Activated gamma-delta T cell treated with anti-CD3 and anti-CD28 coated beads, Interleukin-2, amount 50 U/mL, for 16 hours (primary cell): ENCODE data around the gene G6PC3.
"Not testable (repeated sequence)": the region's sequence is repeated elsewhere in the genome, so short reads cannot be mapped to it uniquely, and the experiment has no call there.

ENCODE experiments used
- DNase-seq: peaks from one replicate; pipeline ENCODE4 v3.0.0-alpha.2; 2020; ENCODE audit warnings: low read depth

Gene G6PC3

DNA sequence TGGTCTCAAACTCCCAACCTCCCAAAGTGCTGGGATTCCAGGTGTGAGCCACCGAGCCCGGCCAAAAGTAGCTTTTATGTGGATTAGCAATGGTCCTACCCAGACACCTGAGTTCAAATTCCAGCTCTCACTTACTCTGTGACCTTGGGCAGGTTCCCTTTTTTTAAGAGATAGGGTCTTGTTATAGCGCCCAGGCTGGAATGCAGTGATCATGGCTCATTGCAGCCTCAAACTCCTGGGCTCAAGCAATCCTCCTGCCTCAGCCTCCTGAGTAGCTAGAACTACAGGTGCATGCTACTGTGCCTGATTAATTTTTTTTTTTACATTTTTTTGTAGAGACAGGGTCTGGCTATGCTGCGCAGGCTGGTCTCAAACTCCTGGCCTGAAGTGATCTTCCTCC, 36.3 kb downstream of the G6PC3 start:
- DNase-seq, result no peak

DNA sequence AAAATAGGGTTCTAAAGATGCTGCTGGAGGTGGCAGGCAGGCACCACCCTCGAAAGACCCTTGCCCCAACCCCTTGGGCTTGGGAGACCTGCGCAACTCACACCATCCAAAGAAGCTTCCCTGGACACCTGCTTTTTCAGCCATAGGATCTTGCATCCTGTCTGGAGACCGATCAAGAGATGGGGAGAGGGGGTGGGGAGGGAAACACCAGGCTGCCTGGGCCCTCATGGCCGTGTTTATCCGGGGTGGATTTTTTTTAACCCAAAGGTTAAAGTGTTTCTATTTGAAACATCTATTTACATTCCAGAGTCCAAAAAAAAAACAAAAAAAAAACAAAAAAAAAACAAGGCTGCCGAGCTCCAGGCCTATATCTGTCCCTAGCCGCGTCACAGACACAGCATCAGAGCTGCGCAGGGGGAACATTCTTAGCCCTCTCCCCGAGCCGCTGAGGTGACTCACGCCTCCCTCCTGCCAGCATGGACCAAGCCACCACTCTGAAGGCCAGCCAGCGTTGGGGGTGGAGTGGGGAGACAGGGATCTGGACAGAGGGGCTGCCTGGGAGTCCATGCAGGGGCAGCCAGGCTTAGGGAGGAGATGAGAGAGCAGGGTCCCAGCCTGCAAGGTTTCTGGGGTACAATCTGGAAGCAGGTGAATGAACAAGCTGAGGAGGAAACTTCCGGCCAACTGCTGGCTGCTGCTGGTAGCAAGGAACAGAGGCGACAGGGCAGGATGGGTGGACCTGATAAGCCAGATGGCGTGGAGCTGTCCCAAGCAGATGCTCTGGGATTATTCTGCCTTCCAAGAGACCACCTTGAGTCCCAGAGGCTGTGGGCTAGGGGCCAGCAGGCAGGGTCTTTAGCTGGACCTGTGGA, 38.1 kb downstream of the G6PC3 start:
- DNase-seq, result no peak

DNA sequence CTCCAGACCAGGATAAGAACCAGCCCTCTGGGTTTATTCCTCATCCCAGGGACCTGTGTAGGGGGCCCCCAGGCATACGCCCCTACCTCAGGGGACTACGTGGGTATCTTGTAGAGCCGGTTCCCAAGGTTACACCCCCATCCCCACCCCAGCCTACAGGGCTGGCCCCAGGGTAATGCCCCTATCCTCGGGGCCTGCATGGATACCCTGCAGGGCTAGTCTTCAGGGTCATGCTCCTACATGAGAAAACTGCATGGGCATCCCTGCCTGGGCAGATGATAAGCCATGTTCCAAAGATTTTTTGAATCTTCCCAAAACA, 38.7 kb downstream of the G6PC3 start:
- DNase-seq, result no peak

DNA sequence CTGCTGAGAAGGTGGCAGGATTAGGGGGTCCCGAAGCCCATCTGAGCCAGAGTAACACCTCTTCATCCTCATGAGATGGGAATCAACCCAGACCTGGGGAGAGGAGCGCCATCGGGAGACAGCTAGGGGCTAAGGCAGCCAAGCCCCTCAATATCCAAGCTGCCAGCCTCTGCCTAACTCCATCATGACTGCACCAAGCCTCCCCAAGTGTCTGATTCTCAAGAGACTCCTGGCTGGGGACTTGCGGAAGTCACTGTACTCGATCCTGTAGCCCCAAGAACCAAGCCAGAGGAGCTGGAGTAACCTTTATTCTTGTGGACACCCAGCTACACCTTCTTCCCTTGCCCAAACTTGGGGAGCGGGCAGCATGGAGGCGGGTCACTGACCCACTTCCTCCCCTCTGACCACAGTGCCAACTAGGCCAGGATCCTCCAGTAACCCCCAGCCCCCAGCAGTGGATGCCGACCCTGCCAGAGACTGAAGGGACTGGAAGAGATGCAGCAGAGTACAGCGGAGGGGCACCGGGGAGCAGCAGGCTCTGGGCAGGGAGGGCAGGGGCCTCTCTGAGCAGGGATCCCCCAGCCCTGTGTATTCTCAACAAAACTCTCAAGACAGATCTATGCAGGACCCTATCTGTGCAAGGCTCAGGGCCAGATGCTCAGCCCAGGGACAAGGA, 39.6 kb downstream of the G6PC3 start:
- DNase-seq, result no peak

DNA sequence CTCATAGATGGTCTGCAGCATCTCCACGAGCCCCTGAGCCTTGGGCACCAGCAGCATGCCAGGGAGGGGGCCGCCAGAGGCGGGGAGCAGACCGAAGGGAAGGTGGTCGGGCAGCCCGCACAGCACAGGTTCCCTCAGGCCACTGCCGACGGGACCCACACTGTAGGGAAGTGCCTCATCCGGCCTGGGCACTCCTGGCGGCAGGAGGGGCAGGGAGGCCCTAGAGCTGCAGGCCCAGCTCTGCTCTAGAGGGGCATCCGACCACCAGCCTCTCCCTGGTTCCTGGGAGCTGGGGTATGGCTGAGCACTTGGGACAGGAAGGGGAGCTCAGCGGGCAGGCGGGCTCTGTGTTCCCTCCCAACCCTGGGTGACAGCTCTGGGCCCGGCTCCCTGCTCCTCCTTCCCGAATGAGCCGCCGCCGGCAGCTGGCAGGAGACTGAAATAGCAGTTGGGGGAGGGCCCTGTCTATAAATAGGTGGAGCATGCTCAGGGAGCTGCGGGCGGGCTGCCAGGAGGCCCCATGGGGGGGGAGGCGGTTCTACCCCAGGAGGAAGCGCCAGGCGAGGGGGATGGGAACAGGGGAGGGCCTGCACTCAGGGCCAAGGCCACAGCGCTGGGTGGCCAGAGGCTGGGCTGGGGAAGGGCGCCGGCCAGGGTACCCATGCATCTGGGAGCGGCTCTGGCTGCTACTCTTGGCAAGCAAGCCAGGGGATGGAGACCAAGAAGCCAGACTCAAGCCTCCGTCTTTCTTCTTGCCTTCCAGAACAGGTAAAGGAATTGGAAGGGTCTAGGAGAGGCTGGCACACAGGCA, 40.5 kb downstream of the G6PC3 start:
- peak; percentile 15 for DNase-seq

DNA sequence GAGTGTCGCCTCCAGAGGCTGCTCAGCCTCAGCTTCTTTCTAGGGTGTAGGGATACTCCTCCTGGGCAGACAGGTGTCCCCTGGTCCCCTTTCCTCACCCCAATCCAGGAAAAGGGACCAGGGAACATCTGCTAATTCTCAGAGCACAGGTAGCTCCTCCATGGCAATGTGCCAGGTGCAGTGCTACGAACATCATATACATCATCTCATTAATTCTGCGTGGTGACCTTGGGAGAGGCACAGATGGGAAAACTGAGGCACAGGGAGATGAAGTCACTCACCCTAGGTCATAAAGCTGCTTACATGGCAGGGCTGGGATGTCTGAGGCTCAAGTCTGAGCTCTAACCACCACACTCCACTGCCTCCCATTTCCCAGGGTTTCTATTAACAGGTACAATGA, 41.2 kb downstream of the G6PC3 start:
- no peak for DNase-seq

DNA sequence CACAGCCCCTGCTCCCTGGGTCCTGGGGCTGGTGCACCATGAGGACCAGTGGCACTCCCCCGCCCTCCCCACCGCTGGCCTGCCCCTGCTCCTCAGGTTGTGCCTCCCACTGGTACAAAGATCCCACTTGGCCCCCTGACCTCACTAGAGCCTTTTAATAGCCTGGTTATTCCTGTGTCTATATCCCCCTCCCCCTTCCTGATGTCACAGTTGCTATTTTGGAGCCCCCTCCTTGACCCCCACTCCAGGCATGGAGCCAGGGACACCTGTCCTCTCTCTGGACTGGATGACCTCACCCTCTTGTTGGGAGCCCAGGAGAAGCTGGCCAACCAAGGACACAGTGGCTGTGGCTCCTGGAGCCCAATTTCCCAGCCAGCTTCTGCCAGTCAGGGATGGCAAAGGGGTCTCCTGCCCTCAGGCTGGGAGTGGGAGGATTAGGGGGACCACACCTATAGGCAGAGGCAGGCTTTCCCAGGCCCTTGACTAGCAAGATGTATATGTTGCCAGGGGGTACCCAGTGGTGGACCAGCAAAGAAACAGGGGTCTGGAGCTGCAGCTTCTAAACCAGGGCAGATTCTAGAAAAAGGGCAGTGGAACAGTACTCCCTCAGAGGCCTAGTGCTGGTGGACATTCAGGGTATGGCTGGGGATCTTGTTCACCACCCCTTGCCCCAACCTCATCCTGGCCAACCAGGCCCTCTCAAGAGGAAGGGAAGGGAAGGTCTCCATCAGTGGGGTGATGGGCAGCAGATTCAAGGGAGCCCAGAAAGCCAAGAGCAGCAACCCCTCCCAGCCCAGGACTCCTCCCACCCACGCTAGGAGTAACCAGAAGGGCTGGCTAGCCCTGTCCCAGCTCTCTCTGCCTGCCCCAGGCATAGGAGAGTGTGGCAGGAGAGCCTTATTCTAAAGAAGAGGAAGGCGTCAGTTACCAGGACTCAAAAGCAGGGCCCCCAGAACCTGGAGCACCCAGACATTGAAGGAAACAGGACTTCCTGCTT, 42.0 kb downstream of the G6PC3 start:
- DNase-seq, result no peak

DNA sequence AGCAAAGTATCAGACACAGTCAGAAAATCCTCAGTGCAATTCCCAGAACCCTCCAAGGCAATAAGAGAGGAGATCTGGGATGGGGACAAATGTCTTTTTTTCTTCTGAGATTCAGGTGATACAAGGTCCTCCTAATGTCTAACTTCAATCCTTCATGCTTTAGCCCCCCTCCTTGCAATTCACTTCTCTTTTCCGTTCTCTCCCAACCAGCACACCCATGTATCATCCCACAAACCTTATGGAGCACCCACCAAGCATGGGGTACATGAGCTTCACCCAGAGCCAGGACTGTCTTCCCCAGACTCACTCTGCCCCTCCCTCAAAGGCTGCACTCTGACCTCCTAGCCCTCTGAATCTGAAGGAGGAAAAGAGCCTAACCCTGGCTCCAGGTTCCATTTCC, 42.8 kb downstream of the G6PC3 start:
- no peak for DNase-seq

DNA sequence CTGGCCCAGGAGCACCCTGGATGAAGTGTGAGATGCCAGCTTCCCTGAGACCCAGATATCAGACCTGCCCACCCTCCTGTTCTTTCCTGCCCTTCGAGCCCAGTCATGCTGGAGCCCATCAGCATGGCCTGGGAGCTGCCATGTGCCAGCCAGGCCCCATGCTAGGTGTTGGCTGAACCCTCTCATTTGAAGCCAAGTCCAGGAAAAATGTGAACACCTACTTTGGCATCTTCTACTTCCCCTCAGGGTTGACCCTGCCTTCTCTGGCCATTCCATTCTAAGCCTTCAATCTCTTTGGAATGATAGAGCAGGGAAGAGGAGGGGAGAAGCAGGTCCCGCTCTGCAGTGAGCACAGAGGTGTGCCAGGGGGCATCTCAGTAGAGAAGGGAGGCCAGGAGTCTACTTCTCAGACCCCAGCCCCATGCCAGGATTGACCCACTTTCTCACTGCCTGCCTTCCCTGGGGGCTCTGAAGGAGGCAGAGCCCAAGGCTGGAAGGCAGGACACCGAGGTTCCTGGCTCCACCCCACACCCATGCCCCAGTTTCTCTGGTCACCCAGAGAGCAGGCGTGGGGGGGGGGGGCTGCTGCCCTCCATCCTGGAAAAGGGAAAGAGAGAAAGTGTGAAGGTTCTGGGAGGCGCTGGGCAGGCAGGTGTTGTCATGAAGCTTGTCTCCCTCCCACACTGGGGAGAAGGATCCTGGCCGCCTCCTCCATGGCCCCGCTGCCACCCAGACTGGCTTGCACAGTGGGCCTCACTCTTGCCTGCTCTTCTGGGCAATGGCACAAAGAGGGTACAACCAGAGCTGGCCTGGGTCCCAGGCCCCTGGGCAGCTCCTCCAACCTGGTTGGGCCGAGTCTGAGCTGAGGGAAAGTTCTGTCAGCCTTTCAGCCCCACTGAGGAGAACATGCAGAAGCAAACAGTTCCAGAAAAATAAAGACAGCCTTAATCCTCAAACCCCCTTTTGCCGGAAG, 43.6 kb downstream of the G6PC3 start:
- no peak for DNase-seq

DNA sequence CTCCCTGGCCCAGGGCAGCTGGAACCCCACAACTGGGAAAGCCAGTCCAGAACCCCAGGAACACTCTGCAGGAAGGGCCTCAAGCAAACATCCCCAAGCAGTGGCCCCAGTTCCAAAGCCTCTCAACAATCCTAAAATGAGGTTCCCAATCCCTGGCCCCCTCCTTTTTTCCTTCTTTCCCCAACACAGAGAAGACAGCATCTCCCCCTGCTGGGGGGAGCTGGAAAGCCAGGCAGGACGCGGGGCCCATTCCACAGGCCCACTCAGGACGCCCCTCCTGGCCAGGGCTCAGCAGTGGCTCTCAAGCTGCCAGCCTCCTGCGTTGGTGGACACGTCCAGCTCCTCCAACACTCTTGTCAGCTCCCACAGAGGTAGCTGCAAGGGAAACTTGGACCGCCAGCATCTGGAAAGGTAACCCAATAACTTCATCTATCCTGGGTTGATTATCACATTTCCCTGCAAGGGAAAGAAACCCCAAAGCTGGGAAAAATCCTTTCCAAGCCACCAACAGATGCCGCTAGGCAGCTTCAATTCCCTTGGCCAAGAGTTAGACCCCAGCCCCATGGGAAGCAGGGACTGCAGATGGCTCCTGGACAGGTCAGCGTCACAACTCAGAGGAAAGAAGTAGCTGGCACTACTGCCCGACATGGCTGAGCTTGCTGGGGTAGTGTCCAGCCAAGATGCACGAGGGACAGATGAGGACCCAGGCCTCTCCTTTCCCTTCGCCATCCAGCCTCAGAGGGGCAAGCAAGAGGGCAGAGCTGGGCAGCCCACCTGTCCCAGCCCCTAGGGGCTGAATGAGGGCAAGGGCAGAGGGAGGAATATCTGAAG, 45.3 kb downstream of the G6PC3 start:
- DNase-seq, result no peak

DNA sequence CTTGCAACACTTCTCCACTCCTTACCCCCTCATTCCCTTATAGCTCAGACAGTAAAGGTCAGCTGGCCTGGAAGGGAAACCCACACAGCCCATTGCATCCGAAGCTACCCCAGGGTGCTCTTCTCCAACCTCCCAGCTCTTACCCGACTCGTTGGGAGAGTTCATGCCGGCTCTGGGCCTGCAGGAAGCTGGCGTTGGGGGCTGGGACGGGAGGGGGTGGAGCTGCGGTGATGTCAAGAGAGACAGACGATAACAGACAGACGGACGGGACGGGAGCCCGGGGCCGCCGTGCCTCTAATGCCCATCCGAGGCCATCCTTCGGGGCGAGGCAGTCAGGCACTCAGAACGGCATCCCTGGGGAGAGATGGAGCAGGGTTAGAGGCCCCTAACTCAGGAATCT, 46.8 kb downstream of the G6PC3 start:
- DNase-seq, result no peak

DNA sequence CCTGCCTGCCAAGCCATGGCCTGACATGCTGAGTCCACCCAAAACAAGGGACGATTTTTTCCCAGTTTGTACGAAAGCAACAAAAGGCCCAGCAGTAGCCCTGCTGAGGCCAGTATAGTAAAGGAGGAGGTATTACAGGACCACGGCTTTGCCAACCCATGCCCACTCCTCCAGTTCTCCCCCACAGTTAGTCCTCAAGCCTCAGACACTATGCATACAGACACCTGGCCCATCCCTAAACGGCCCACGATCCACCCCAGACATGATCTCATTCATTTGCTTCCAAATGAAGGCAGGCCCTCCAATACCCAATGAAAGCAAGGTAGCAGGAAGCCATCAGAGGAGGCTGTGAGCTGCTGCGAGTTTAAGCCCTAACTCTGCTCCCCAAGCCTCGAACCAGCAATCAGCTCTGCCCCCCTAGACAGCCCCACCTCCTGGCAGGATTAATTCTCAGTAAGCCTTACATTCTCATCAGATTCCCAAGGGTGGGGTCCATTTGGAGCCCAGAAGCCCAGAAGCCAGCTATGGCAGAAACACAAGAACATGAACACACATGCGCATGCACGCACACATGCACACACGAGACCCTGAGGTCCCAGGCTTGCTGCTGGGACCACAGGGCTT, 48.0 kb downstream of the G6PC3 start:
- no peak for DNase-seq

DNA sequence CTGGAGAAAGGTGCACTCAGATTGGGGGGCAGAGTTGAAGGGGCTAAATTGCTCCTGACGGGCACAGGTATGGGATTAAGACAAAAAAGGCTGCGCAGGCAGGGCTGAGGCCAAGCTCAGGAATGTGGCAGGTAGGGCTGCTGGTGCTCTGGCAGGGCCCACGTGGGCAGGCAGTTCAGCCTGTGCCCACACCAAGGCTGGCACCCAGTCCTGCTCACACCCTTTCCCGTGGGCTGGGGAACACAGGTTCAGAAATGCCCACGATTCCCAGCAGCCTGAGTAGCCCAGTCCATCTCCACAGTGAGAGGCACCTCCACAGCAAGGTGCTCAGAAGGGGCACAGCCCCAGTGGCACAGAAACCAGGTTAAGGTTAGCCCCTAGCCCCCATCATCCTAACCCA, 48.5 kb downstream of the G6PC3 start:
- DNase-seq, result no peak

DNA sequence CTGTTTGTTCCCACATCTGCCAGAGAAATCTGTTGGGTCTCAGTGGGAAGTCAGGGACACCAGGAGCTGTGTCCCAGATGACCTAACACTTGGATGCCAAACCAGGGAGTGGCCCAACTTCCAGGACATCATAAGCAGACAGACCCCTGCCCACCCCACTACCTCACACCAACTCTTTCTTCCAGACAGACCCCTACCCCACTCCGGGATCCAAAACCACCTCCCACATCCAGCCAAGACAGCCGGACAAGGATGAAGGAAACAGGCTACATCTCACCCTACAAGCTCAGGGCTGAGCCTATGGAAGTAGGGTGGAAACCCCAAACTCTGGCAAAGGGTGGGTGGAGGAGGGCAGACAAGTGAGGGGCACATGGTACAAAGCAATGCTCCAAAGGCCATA, 49.3 kb downstream of the G6PC3 start:
- no peak for DNase-seq

DNA sequence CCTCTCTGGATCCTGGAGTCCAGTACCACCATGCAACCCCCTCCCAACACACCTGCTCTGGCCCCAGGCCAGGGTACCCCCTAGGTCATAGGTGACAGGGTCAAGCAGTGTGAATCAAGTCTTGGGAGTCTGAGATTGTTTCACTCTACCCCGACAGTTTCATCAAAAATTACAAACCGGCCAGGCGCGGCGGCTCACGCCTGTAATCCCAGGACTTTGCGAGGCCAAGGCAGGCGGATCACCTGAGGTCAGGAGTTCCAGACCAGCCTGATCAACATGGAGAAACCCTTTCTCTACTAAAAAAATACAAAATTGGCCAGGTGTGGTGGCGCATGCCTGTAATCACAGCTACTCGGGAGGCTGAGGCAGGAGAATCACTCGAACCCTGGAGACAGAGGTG, 49.7 kb downstream of the G6PC3 start:
- DNase-seq, result not testable (repeated sequence)

DNA sequence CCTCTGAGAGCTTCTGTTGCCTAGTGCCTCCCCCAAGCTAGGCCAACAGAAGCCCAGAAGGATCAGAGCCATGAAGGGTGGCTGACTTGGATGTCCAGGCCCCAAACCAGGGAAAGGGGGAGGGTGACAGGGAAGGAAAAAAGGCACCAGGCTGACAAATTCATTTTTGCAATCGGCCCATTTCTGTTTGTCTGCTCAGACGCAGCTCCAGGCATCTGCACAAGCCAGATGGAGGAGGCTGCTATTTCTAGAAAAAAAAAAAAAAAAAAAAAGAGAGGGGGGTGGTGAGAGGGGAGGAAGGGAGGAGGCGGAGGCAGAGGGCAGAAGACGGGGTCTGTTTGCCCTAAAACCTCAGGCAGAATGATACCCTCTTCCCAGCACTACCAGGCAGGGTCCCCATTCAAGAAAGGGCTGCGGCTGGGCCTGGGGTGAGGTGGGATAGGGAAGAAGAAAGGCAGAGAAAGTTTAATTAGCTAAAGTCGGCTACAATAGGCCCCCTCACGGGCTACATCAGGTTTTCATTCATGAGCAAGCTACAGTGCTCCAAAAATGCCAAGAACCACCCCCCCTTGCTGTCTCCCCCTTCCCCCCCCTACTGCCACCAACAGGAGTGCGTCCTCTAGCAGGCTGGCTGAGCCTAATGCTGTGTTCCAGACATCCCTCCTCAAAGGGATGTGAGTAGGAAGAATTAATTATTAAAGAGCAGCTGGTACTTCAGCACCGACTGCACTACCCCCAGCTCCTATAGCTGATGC, 50.5 kb downstream of the G6PC3 start:
- no peak for DNase-seq

DNA sequence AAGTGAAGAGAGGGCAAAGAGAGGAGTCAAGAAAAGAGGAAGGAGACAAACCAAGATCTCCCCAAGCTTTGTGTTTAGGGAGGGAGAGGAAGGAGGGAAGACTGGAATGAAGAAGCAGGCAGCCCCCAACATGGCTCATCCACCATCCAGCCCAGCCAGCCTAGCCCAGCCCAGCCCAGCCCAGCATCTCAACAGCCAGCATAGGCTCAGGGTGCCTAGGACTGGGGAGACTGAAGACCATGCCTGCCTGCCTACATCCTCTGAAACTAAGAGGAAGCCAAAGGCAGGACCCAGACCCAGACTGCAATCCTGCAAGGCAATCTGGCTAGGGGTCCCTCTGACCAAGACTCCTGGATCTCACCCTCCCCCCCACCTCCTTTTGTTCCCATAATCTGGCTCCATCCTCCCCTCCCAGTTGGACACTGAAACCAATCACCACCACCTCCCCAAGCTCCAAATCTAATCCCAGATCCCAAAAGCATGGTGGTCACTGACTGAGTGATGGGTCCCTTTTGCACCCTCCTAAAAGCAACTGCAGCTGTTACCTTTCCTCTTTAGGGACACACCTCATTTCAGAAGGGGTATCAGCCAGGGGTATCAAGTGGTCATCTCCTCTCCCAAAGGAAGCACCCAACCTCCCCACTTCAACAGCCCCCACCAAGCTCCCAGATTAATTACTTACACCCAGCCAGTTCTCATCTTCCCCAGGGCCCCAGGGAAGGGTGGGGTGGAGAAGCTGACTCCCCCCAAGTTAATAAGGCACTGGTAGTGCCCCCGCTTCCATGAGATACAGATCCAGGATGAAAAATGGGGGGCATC, 51.7 kb downstream of the G6PC3 start:
- DNase-seq, result no peak
